Fibroblast of skin of right biceps (primary cell): ENCODE data around the gene ANGPT4.

Experiments used
- DNase-seq: peaks from one replicate; pipeline ENCODE4 v3.0.0-alpha.2; 2013

The ANGPT4 gene

GRCh38 chr20:916125-916799, at the start of gene ANGPT4:
ANGPT4 (minus strand) TSS chr20:916334; CDS start chr20:916214, 120 bp downstream.
- no peak for DNase-seq

GRCh38 chr20:963795-964194, 47.7 kb upstream of the ANGPT4 start:
- DNase-seq: no peak

GRCh38 chr20:962683-963082, 46.5 kb upstream of the ANGPT4 start:
- DNase-seq: no peak

- DNase-seq: no peak
Observed at GRCh38 chr20:962223-962622, 46.1 kb upstream of the ANGPT4 start.

- no peak for DNase-seq
Observed at GRCh38 chr20:961768-962167, 45.6 kb upstream of the ANGPT4 start.

GRCh38 chr20:959996-960615, 44.0 kb upstream of the ANGPT4 start:
- DNase-seq: no peak

- DNase-seq: no peak
Observed at GRCh38 chr20:958936-959815, 43.0 kb upstream of the ANGPT4 start.

- no peak for DNase-seq
Observed at GRCh38 chr20:957544-957943, 41.4 kb upstream of the ANGPT4 start.

- peak; percentile 45 for DNase-seq
Observed at GRCh38 chr20:956330-956951, 40.3 kb upstream of the ANGPT4 start.

- DNase-seq: no peak
Observed at GRCh38 chr20:955656-956055, 39.5 kb upstream of the ANGPT4 start.

- no peak for DNase-seq
Observed at GRCh38 chr20:955111-955510, 39.0 kb upstream of the ANGPT4 start.

GRCh38 chr20:953742-954141, 37.6 kb upstream of the ANGPT4 start:
- DNase-seq: no peak

GRCh38 chr20:952196-952795, 36.2 kb upstream of the ANGPT4 start:
- DNase-seq: no peak

- DNase-seq: no peak
Observed at GRCh38 chr20:951384-952169, 35.4 kb upstream of the ANGPT4 start.

GRCh38 chr20:949717-950116, 33.6 kb upstream of the ANGPT4 start:
- no peak for DNase-seq

- no peak for DNase-seq
Observed at GRCh38 chr20:946826-947225, 30.7 kb upstream of the ANGPT4 start.

- DNase-seq: no peak
Observed at GRCh38 chr20:945841-946240, 29.7 kb upstream of the ANGPT4 start.

GRCh38 chr20:944774-945410, 28.8 kb upstream of the ANGPT4 start:
- DNase-seq: no peak

GRCh38 chr20:944148-944547, 28.0 kb upstream of the ANGPT4 start:
- no peak for DNase-seq

GRCh38 chr20:942611-943010, 26.5 kb upstream of the ANGPT4 start:
- DNase-seq: no peak

- DNase-seq: no peak
Observed at GRCh38 chr20:940926-941325, 24.8 kb upstream of the ANGPT4 start.

- no peak for DNase-seq
Observed at GRCh38 chr20:939606-940005, 23.5 kb upstream of the ANGPT4 start.
